Glutamatergic neuron (in vitro differentiated cells): ENCODE data around the gene RTF1. TPM values are rescaled to one million over a fixed set of nuclear protein-coding genes. Genes with fewer than 3 reads are reported as not detected.

ENCODE experiments used
- DNase-seq: peaks from one replicate; pipeline ENCODE4 v3.0.0; 2022
- H3K27ac Mint-ChIP-seq: one replicate; pipeline ENCODE4 v1.8.0; 2020; ENCODE audit warnings: mild to moderate bottlenecking, mixed read lengths, inconsistent platforms; ENCODE audit not compliant: unreplicated experiment
- H3K27me3 Mint-ChIP-seq: one replicate; pipeline ENCODE4 v1.8.0; 2020; ENCODE audit warnings: mild to moderate bottlenecking, moderate library complexity, mixed read lengths, inconsistent platforms; ENCODE audit not compliant: unreplicated experiment
- H3K36me3 Mint-ChIP-seq: one replicate; pipeline ENCODE4 v1.8.0; 2020; ENCODE audit warnings: mild to moderate bottlenecking, mixed read lengths, inconsistent platforms; ENCODE audit not compliant: unreplicated experiment
- H3K4me1 Mint-ChIP-seq: one replicate; pipeline ENCODE4 v1.8.0; 2020; ENCODE audit warnings: mild to moderate bottlenecking, low read depth, mixed read lengths, inconsistent platforms; ENCODE audit not compliant: unreplicated experiment
- H3K4me3 Mint-ChIP-seq: one replicate; pipeline ENCODE4 v1.8.0; 2020; ENCODE audit warnings: mild to moderate bottlenecking, mixed read lengths, inconsistent platforms; ENCODE audit not compliant: unreplicated experiment
- H3K9me3 Mint-ChIP-seq: one replicate; pipeline ENCODE4 v1.8.0; 2020; ENCODE audit warnings: mild to moderate bottlenecking, moderate library complexity, mixed read lengths, inconsistent platforms; ENCODE audit not compliant: unreplicated experiment
- total RNA-seq: library from RNA; stranded (reverse); fragmentation: NEBNext Ultra II Directional; extraction: Animal tissue kit (Norgen Biotek cat#: 25700); gene quantifications from one replicate; pipeline ENCODE4 v1.2.1, GENCODE V29; 2021; ENCODE audit not compliant: unreplicated experiment
- TF ChIP-seq, protein P1 (sequence below): fragments of 200-600 bp; sonication (generic); IDR thresholded peaks from one replicate; pipeline ENCODE4 v1.5.0; 2021; ENCODE audit not compliant: partially characterized antibody, unreplicated experiment

The RTF1 gene
- total RNA-seq, 1 donor from 2014 or later, result 66.4 TPM

DNA sequence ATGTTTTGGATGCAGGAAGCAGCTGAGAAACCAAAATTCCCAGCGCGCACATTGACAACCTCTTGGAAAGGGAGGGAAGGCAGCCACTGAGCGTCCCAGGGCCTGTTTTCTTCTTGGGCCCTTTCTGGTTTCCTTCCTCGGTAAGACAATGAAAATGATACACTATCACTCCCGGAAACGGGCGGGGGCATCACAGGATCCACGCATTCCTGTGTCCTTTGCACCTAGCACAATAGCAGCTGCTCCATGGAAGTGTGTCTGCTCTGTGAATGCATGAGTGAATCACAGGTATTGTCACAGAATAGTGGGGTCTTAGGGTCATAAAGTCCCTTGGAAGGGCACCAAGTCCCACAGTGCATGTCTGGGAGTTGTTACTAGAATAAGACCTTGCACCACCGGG, 70.5 kb downstream of the RTF1 start:
- H3K4me1 Mint-ChIP-seq, result no peaks in the 10 kb centered on the region

DNA sequence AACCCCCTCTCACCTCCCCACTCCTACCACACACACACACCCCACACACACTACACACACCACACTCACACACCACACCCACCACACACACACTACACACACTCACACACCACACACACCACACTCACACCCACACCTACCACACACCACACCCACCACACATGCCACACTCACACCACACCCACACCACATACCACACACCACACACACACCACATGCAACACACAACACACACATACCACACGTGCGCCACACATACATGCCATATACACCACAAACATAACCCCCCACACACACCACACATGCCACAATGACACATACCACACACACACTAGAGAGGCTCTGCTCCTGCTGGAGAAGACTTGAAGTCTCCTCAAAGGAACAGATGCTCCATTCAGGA, 70.9 kb downstream of the RTF1 start:
- no peak overlapping the region for H3K27ac Mint-ChIP-seq

More for the DNA sequence above, 70.5 kb downstream of the RTF1 start:
- DNase-seq, result no peak
- H3K27ac Mint-ChIP-seq, result no peak overlapping the region
- TF ChIP-seq, protein P1, sequence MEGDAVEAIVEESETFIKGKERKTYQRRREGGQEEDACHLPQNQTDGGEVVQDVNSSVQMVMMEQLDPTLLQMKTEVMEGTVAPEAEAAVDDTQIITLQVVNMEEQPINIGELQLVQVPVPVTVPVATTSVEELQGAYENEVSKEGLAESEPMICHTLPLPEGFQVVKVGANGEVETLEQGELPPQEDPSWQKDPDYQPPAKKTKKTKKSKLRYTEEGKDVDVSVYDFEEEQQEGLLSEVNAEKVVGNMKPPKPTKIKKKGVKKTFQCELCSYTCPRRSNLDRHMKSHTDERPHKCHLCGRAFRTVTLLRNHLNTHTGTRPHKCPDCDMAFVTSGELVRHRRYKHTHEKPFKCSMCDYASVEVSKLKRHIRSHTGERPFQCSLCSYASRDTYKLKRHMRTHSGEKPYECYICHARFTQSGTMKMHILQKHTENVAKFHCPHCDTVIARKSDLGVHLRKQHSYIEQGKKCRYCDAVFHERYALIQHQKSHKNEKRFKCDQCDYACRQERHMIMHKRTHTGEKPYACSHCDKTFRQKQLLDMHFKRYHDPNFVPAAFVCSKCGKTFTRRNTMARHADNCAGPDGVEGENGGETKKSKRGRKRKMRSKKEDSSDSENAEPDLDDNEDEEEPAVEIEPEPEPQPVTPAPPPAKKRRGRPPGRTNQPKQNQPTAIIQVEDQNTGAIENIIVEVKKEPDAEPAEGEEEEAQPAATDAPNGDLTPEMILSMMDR, result no peak
- no peaks in the 10 kb centered on the region for H3K9me3 Mint-ChIP-seq
- peaks cover 10% of the 10 kb centered on the region for H3K36me3 Mint-ChIP-seq
- peaks cover 7% of the 10 kb centered on the region for H3K27me3 Mint-ChIP-seq
- no peak overlapping the region for H3K4me3 Mint-ChIP-seq

DNA sequence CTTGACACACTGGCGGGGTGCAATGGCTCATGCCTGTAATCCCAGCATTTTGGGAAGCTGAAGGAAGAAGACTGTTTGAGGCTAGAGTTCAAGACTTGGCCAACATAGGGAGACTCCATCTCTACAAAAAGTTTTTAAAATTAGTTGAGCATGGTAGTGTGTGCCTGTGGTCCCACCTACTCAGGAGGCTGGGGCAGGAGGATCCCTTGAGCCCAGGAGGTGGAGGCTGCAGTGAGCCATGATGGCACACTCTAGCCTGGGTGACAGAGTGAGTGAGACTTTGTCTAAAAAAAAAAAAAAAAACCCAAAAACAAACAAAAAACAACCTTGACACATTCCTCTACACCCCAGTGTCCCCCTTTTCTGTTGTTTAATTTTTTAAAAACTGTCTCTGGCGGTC, 72.7 kb downstream of the RTF1 start:
- Mint-ChIP-seq H3K27ac (no peak overlapping the region), H3K36me3 (no peaks in the 10 kb centered on the region), H3K9me3 (peaks cover 4% of the 10 kb centered on the region)

More for the DNA sequence above, 70.9 kb downstream of the RTF1 start:
- no peak for DNase-seq
- H3K36me3 Mint-ChIP-seq, result peaks cover 7% of the 10 kb centered on the region
- H3K4me1 Mint-ChIP-seq, result peaks cover 4% of the 10 kb centered on the region
- H3K9me3 Mint-ChIP-seq, result peaks cover 2% of the 10 kb centered on the region
- TF ChIP-seq, protein P1, result no peak
- H3K4me3 Mint-ChIP-seq, result no peak overlapping the region
- peaks cover 11% of the 10 kb centered on the region for H3K27me3 Mint-ChIP-seq

DNA sequence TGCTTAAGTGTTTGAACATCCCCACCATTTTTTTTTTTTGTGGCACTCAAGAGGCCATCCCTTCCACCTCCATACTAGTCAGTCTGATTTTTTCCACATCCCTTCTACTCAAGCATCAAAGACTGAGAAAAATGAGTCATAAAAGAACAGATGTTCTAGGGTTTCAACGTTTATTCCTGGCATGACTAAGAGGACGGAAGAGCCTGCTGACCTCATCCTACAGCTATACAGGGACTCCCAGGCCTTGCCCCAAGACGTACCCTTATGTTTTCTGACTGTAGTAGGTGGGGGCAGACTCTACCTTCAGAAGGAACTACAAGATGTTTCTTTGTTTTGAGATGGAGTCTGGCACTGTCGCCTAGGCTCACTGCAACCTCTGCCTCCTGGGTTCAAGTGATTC, 73.5 kb downstream of the RTF1 start:
- peaks cover 6% of the 10 kb centered on the region for H3K4me1 Mint-ChIP-seq
- TF ChIP-seq, protein P1, result no peak
- peaks cover 4% of the 10 kb centered on the region for H3K9me3 Mint-ChIP-seq
- no peak overlapping the region for H3K27ac Mint-ChIP-seq
- H3K27me3 Mint-ChIP-seq, result peaks cover 15% of the 10 kb centered on the region
- no peak overlapping the region for H3K4me3 Mint-ChIP-seq
- no peak for DNase-seq
- H3K36me3 Mint-ChIP-seq, result no peaks in the 10 kb centered on the region

More for the DNA sequence above, 72.7 kb downstream of the RTF1 start:
- TF ChIP-seq, protein P1, result no peak
- Mint-ChIP-seq H3K4me3 (no peak overlapping the region), H3K27me3 (peaks cover 13% of the 10 kb centered on the region), H3K4me1 (peaks cover 6% of the 10 kb centered on the region)
- no peak for DNase-seq

DNA sequence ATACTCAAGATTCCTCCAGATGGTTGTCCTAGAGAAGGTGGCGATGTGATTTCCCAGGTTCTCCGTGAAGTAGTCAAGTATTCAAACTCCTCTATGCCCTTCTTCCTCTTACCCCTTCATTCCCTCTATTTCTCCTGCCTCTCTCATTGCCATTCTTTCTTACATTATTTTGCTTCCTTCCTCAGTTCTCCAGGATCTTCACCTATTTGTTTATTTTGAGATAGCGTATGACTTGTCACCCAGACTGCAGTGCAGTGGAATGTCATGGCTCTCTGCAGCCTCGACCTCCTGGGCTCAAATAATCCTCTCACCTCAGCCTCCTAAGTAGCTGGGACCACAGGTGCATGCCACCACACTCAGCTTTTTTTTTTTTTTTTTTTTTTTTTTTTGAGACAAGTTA, 75.0 kb downstream of the RTF1 start:
- Mint-ChIP-seq H3K27me3 (peaks cover 18% of the 10 kb centered on the region), H3K4me1 (peaks cover 6% of the 10 kb centered on the region), H3K27ac (no peak overlapping the region), H3K4me3 (no peak overlapping the region), H3K36me3 (no peaks in the 10 kb centered on the region), H3K9me3 (peaks cover 4% of the 10 kb centered on the region)
- DNase-seq, result no peak
- TF ChIP-seq, protein P1, result no peak
